ENCODE results near the gene CREB3L2.
"Not testable (repeated sequence)": the region's sequence is repeated elsewhere in the genome, so short reads cannot be mapped to it uniquely, and the experiment has no call there.

DNA sequence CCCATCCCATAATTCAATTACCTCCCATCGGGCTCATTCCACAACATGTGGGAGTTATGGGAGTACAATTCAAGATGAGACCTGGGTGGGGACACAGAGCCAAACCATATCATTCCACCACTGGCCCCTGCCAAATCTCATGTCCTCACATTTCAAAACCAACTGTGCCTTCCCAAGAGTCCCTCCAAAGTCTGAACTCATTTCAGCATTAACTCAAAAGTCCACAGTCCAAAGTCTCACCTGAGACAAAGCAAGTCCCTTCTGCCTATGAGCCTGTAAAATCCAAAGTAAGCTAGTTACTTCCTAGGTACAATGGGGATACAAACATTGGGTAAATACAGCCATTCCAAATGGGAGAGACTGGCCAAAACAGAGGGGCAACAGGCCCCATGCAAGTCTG, 170.3 kb downstream of the CREB3L2 start:
- TF ChIP-seq, protein P1, sequence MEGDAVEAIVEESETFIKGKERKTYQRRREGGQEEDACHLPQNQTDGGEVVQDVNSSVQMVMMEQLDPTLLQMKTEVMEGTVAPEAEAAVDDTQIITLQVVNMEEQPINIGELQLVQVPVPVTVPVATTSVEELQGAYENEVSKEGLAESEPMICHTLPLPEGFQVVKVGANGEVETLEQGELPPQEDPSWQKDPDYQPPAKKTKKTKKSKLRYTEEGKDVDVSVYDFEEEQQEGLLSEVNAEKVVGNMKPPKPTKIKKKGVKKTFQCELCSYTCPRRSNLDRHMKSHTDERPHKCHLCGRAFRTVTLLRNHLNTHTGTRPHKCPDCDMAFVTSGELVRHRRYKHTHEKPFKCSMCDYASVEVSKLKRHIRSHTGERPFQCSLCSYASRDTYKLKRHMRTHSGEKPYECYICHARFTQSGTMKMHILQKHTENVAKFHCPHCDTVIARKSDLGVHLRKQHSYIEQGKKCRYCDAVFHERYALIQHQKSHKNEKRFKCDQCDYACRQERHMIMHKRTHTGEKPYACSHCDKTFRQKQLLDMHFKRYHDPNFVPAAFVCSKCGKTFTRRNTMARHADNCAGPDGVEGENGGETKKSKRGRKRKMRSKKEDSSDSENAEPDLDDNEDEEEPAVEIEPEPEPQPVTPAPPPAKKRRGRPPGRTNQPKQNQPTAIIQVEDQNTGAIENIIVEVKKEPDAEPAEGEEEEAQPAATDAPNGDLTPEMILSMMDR (conservative IDR thresholded peaks at IDR 0.05; ENCODE audit: low read depth, low read length): not testable (repeated sequence)
- not testable (repeated sequence) for TF ChIP-seq RFX5 (IDR thresholded peaks at IDR 0.05; ENCODE audit: low read depth, low read length); POLR2A (IDR thresholded peaks at IDR 0.05; ENCODE audit: low read depth, low read length); RAD21 (IDR thresholded peaks at IDR 0.05; ENCODE audit: low read length); MAFK (IDR thresholded peaks at IDR 0.05; ENCODE audit: low read depth, low read length); CEBPB (IDR thresholded peaks at IDR 0.05; ENCODE audit: low read depth, low read length); BHLHE40 (IDR thresholded peaks at IDR 0.05; ENCODE audit: low read depth, low read length); RCOR1 (IDR thresholded peaks at IDR 0.05; ENCODE audit: insufficient replicate concordance, low read length); SMC3 (IDR thresholded peaks at IDR 0.05; ENCODE audit: low read depth, low read length)
- TF ChIP-seq, protein P2, sequence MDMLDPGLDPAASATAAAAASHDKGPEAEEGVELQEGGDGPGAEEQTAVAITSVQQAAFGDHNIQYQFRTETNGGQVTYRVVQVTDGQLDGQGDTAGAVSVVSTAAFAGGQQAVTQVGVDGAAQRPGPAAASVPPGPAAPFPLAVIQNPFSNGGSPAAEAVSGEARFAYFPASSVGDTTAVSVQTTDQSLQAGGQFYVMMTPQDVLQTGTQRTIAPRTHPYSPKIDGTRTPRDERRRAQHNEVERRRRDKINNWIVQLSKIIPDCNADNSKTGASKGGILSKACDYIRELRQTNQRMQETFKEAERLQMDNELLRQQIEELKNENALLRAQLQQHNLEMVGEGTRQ (IDR thresholded peaks at IDR 0.05; ENCODE audit: low read depth, low read length): not testable (repeated sequence)
